ENCODE results near the gene TRABD2B. TPM values are rescaled to one million over a fixed set of nuclear protein-coding genes. Genes with fewer than 3 reads are reported as not detected.

The TRABD2B gene
- total RNA-seq, 1 experiment from 2014 or later, result not detected

- Histone ChIP-seq H3K36me3 (ENCODE audit: insufficient read depth, low read length, poor library complexity, severe bottlenecking) (no peaks in the 10 kb centered on the region), H3K4me3 (ENCODE audit: low read depth, low read length, poor library complexity, severe bottlenecking) (no peak overlapping the region), H3K9me3 (ENCODE audit: low read depth, low read length, poor library complexity, severe bottlenecking) (no peaks in the 10 kb centered on the region), H3K27me3 (replicated peaks; ENCODE audit: insufficient read depth, low read depth, low read length, poor library complexity) (no peaks in the 10 kb centered on the region), H3K4me1 (ENCODE audit: insufficient read depth, low read length, poor library complexity, severe bottlenecking) (no peaks in the 10 kb centered on the region), H3K27ac (ENCODE audit: low read depth, low read length, poor library complexity, severe bottlenecking) (no peak overlapping the region)
- intact Hi-C loops (cut with micrococcal nuclease; ENCODE audit: unreplicated experiment), result no loop called here
- no TSS peak for BruUV-seq (replicated peaks)
- no peak for DNase-seq (ENCODE audit: low spot score)
- CTCF ChIA-PET, result no interaction called here
- TF ChIP-seq EZH2 (IDR thresholded peaks at IDR 0.05; ENCODE audit: borderline replicate concordance, low read depth, low read length, poor library complexity, severe bottlenecking) (no peak), CTCF (conservative IDR thresholded peaks at IDR 0.05; ENCODE audit: low read depth, low read length) (no peak)
- POLR2A ChIA-PET (ENCODE audit: low non-redundant PET), result no interaction called here
These were observed 200.6 kb downstream of the TRABD2B start for GRCh38 chr1:47796626-47797025.

GRCh38 chr1:47795102-47795501 is 202.1 kb downstream of the TRABD2B start:
- DNase-seq (ENCODE audit: low spot score), result no peak
- POLR2A ChIA-PET (ENCODE audit: low non-redundant PET), result no interaction called here
- no peaks in the 10 kb centered on the region for H3K27me3 ChIP-seq (replicated peaks; ENCODE audit: insufficient read depth, low read depth, low read length, poor library complexity)
- no peaks in the 10 kb centered on the region for H3K9me3 ChIP-seq (ENCODE audit: low read depth, low read length, poor library complexity, severe bottlenecking)
- no peak overlapping the region for H3K27ac ChIP-seq (ENCODE audit: low read depth, low read length, poor library complexity, severe bottlenecking)
- intact Hi-C loops (cut with micrococcal nuclease; ENCODE audit: unreplicated experiment), result no loop called here
- no peak for TF ChIP-seq CTCF (conservative IDR thresholded peaks at IDR 0.05; ENCODE audit: low read depth, low read length)
- no peak for TF ChIP-seq EZH2 (IDR thresholded peaks at IDR 0.05; ENCODE audit: borderline replicate concordance, low read depth, low read length, poor library complexity, severe bottlenecking)
- H3K4me3 ChIP-seq (ENCODE audit: low read depth, low read length, poor library complexity, severe bottlenecking), result no peak overlapping the region
- BruUV-seq (replicated peaks), result no TSS peak
- H3K4me1 ChIP-seq (ENCODE audit: insufficient read depth, low read length, poor library complexity, severe bottlenecking), result no peaks in the 10 kb centered on the region
- no peaks in the 10 kb centered on the region for H3K36me3 ChIP-seq (ENCODE audit: insufficient read depth, low read length, poor library complexity, severe bottlenecking)
- CTCF ChIA-PET, result no interaction called here

DNA sequence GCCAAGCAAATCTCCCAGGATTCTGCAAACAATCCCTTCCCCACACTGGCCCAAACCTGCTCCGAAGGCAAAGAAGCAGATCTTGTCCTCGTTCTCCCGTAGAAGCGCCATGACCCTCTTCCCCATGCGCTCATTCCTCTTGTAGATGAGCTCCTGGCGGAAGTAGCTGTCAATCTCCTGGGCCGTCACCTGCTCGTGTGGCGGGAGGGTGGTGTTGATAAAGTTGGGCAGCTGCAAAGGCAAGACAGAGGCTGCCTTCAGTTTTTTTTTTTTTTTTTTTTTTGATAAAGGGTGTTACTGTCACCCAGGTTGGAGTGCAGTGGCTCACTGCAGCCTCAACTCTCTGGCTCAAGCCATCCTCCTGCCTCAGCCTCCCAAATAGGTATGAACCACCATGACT is 202.7 kb downstream of the TRABD2B start:
- TF ChIP-seq CTCF (conservative IDR thresholded peaks at IDR 0.05; ENCODE audit: low read depth, low read length), result no peak
- no peak for TF ChIP-seq EZH2 (IDR thresholded peaks at IDR 0.05; ENCODE audit: borderline replicate concordance, low read depth, low read length, poor library complexity, severe bottlenecking)
- Histone ChIP-seq H3K27me3 (replicated peaks; ENCODE audit: insufficient read depth, low read depth, low read length, poor library complexity) (no peaks in the 10 kb centered on the region), H3K36me3 (ENCODE audit: insufficient read depth, low read length, poor library complexity, severe bottlenecking) (no peaks in the 10 kb centered on the region), H3K4me3 (ENCODE audit: low read depth, low read length, poor library complexity, severe bottlenecking) (no peak overlapping the region), H3K27ac (ENCODE audit: low read depth, low read length, poor library complexity, severe bottlenecking) (no peak overlapping the region), H3K9me3 (ENCODE audit: low read depth, low read length, poor library complexity, severe bottlenecking) (no peaks in the 10 kb centered on the region), H3K4me1 (ENCODE audit: insufficient read depth, low read length, poor library complexity, severe bottlenecking) (no peaks in the 10 kb centered on the region)
- ChIA-PET CTCF (no interaction called here), POLR2A (ENCODE audit: low non-redundant PET) (no interaction called here)
- intact Hi-C loops (cut with micrococcal nuclease; ENCODE audit: unreplicated experiment), result loop anchor here (5.0 kb wide), 1 partner anchor 53 kb away; no protein-coding TSS in a partner anchor
- no TSS peak for BruUV-seq (replicated peaks)
- no peak for DNase-seq (ENCODE audit: low spot score)

Measured in A673 (cell line).